HUDEP-2 (cell line): Measurements from ENCODE around the gene IL9.

Source experiments
- DNase-seq, 76 experiments: peaks; one replicate each; lab custom pipeline; 2025; ENCODE audit not compliant: unreplicated experiment in 76 of 76; lab: John Stamatoyannopoulos, UW

The IL9 gene

GRCh38 chr5:135894276-135894675, 1.4 kb downstream of the IL9 start:
- no peak for DNase-seq

DNA sequence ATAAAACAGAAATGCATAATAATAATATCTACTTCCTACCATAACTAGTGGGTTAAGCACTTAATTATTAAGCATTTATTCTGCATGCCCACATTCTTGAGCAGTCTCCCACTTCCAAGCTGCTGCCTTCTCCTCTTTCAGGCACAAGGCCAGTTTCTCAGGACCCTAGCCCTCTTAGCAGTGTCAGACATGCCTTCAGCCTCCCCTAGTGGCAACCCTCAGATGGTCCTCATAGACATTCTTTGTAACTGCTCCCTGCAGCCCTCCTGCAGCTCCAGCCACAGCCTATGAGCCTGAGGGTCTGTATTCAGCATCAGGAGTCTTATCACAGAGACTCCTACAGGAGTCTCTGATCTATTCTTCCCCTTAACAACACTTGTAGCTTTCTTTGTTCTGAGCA, 3.9 kb downstream of the IL9 start:
- no peak for DNase-seq

- no peak for DNase-seq
These were observed 4.4 kb downstream of the IL9 start for GRCh38 chr5:135891268-135891667.

GRCh38 chr5:135890867-135891266, 4.8 kb downstream of the IL9 start:
- DNase-seq: no peak

GRCh38 chr5:135890296-135890695, 5.3 kb downstream of the IL9 start:
- no peak for DNase-seq

- no peak for DNase-seq
These were observed 7.6 kb downstream of the IL9 start for GRCh38 chr5:135887881-135888614.

DNA sequence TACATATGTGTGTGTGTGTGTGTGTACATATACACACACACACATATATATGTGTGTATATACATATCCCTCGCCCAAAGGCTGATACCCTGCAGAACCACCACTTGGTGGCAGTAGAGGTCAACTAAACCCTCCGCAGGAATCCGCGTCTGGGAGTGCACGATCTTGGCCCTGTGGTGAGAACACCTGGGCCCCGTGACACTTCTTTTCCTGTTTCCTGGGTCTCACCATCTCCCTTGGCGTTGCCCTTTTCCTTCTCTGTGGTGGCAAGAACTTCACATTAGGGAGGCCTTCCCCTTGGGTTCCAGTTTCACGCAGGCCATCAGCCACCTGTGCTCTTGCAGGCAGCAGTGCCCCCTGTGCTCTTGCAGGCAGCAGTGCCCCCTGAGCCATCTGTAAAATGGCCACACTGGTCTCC, 8.2 kb downstream of the IL9 start:
- DNase-seq: peak in 55 of 76 experiments; percentile 2 to 72 (median 21)

DNA sequence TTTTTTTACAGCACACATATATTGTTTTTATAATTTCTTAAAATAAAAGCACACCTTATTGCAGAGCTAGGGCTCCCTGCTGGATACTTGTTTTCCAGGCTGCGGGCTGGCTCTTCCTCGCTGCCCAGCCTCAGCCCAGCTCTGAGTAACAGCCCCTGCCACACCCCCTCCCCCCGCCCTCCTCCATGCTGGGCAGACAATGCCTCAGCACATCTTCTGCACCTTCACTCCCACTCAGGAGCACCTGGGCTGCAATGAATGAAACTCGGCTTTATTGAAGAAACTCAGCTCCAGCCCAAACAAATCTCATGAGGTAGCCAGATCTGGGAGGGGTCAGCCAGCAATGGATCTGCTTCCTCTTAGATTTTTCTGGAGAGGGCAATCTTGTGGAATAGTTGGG, 9.5 kb downstream of the IL9 start:
- no peak for DNase-seq

- DNase-seq: no peak
These were observed 10.6 kb downstream of the IL9 start for GRCh38 chr5:135885031-135885430.

DNA sequence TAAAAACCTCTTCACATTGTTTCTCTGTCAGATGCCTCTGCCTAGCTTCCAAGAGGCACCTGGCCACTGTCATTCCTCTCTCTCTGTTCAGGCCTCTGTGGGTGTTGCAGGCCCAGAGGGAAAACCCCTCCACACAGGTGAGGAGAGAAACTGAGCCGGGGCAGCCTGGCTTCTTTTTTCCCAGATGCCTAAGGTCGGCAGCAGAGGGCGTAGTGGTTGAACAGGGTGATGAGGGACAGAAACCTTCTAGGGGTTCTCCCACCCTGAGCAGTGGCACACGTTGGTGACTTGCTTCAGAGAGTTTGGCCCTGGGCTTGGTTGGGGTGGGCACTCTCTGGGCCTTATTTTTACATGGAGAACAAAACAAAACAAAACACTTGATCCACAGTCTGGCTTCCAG, 12.2 kb downstream of the IL9 start:
- DNase-seq: peak in 6 of 76 experiments; percentile 1 to 7 (median 2)

GRCh38 chr5:135883026-135883425, 12.6 kb downstream of the IL9 start:
- no peak for DNase-seq

DNA sequence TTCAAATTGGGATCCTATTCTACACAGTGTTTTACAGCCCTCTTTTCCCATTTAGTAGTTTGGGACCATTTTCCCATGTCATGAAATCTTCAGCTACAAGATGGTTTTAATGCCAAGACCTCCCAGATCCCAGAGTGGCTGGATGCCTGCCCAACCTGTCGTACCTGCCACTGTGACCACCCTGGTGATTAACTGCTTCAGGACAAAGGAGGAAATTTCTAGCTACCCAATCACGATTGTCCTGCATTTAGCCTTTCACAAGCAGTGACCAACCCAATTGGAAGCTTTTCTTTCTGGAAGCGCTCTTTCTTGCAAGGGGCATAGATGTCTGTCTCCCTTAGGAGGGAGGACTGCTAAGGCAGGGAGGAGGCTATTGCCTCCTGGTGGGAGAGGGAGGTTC, 13.8 kb downstream of the IL9 start:
- DNase-seq: no peak

GRCh38 chr5:135881244-135881643, 14.4 kb downstream of the IL9 start:
- no peak for DNase-seq

DNA sequence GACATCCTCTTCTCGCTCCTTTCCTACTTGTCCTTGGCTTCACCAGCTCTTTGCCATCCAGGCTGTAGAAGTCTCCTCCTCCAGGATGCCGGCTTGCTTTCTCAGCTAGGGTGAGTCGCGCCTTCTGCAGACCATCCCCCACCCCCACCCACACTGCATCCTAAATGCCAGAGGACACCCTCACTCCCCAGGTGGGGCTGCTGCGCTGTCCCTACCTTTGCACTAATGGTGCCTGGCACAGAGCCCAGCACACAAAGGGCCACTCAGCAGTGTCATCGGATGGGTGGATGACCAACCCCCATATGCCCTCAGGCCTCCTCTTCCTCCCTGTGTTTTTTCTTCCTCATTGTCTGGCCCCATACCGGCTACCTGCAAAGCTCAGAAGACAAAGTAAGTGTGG, 14.8 kb downstream of the IL9 start:
- DNase-seq: no peak

GRCh38 chr5:135880278-135880677, 15.4 kb downstream of the IL9 start:
- DNase-seq: peak in 5 of 76 experiments; percentile 2 to 26 (median 13)

DNA sequence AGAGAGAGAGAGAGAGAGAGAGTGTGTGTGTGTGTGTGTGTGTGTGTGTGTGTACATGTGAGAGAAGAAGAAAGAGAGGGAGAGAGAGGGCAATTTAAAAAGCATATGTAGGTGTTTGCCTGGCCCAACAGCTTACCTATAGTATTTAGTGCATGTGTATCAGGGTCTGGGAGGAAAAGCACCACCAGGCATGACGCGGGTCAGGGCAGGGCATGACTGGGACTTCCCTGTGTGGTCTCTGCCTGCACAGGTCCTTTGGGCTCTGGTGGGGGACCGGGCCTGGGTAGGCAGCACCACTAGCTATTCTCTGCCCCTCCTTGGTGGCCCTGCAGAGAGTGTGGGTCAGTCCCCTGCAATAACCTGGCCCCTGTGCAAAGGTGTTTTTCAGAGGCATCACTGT, 16.1 kb downstream of the IL9 start:
- no peak for DNase-seq

- no peak for DNase-seq
These were observed 17.5 kb downstream of the IL9 start for GRCh38 chr5:135878156-135878620.

DNA sequence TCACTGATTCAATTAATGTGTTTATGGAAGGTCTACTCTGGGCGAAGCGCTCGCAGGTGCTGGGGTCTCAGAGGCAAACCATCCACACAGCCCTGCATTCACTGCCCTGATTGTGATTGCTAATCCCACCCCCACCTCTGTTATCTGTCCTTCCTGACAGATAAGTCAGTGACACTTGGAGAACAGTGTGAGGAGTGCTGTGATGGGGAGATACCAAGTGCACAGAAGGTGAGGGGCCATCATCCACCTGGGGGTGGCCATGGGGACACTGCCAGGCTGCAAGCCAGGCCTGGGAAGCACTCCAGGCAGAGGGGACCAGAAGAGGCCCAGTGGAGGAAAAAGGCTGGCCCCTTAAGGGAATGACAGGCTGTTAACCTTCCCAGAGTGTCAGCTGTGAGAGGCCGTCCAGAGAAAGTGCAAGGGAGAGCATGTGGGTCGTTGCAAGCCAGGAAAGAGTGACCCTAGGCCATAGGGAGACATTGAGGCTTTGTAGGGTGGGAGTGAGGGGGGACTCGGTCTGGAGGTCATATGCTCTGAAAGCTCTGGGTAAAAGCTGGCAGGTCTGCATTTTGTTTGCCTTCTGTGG, 18.0 kb downstream of the IL9 start:
- no peak for DNase-seq

GRCh38 chr5:135876146-135876545, 19.5 kb downstream of the IL9 start:
- no peak for DNase-seq

GRCh38 chr5:135875567-135875966, 20.1 kb downstream of the IL9 start:
- DNase-seq: no peak

- DNase-seq: no peak
These were observed 21.2 kb downstream of the IL9 start for GRCh38 chr5:135874461-135874860.

DNA sequence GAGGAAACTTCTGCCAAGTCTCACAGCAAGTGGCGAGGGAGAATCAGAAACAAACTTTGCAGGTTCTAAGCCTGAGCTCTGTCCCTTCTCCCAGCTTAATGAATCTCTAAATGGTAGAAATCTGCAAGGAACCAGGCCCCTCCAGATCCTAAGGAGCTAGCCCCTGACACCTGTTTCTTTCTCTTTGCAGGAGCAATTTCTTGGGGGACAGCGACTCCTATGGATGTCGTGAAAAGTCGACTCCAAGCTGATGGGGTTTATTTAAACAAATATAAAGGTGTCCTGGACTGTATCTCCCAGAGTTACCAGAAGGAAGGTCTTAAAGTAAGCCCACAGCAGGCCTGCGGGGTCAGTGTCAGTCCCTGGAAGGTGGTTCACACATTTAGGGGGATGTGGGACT, 21.8 kb downstream of the IL9 start:
- no peak for DNase-seq
